H1 (cell line): ENCODE measurements around the gene POLN. TPM values are rescaled to one million over a fixed set of nuclear protein-coding genes. Genes with fewer than 3 reads are reported as not detected.
A peak's percentile ranks its signal among the peaks of the same experiment; 100 is the strongest.

Source experiments
- ATF2 ChIP-seq: IDR thresholded peaks from 2 replicates; pipeline ENCODE4 v1.6.1; 2012; ENCODE audit warnings: low read length, inconsistent platforms
- CTBP2 ChIP-seq: IDR thresholded peaks from 2 replicates; pipeline ENCODE4 v1.7.0; 2011; ENCODE audit warnings: borderline replicate concordance, mild to moderate bottlenecking, moderate library complexity, mixed read lengths, low read length; ENCODE audit not compliant: insufficient read depth, insufficient read length
- GABPA ChIP-seq: IDR thresholded peaks from 2 replicates; pipeline ENCODE4 v1.6.1; 2011; ENCODE audit warnings: mild to moderate bottlenecking, low read length, moderate library complexity, borderline replicate concordance; ENCODE audit not compliant: insufficient read depth
- GTF2F1 ChIP-seq: IDR thresholded peaks from 2 replicates; pipeline ENCODE4 v1.6.1; 2012; ENCODE audit warnings: low read depth, low read length, improper control_type of control experiment, borderline replicate concordance
- SIN3A ChIP-seq, 2 experiments: IDR thresholded peaks in 1 of 2; conservative IDR thresholded peaks in 1 of 2; 2 replicates each; pipeline ENCODE4 v1.6.1; 2011 to 2012; ENCODE audit warnings: low read length in 2 of 2, improper control_type of control experiment in 1 of 2, low read depth in 1 of 2, mild to moderate bottlenecking in 1 of 2
- polyA plus RNA-seq, 7 experiments: library from polyadenylated mRNA; depleted of rRNA in 3 of 7; stranded (reverse) in 5 of 7; unstranded in 2 of 7; fragments of >200 nt in 5 of 7; fragments of 200-250 nt in 2 of 7; gene quantifications; 1 replicate in 5 of 7; 2 replicates in 1 of 7; 4 replicates in 1 of 7; pipeline versions ENCODE4 v1.2.1 to v1.2.3, GENCODE V29; 2011 to 2013; ENCODE audit warnings: missing spikeins in 2 of 7, mixed read lengths in 2 of 7
- total RNA-seq: library from RNA; stranded (reverse); fragmentation: NEBNext Ultra II Directional; extraction: Animal tissue kit (Norgen Biotek cat#: 25700); gene quantifications from 2 replicates; pipeline ENCODE4 v1.2.1, GENCODE V29; 2021

Gene POLN
- total and polyA plus RNA-seq, 2 of the 8 experiments (the other 6 are each of a cell fraction or from before 2014, with no cell fraction given) = 0.98 to 1.5 TPM

GRCh38 chr4:2261110-2261852, 19.4 kb upstream of the POLN start (continued):
- TF ChIP-seq ATF2 (no peak), SIN3A (conservative IDR thresholded peaks at IDR 0.05 in 1 of 2, IDR thresholded peaks at IDR 0.05 in 1 of 2; ENCODE audit: low read depth in 1 of 2, low read length in 2 of 2) (peak in 1 of 2 experiments; percentile 30; a peak in 1 of 4 replicates), GTF2F1 (no peak), CTBP2 (no peak), GABPA (no peak)
